H1 (cell line): ENCODE data around the gene IFT25. TPM values are rescaled to one million over a fixed set of nuclear protein-coding genes. Genes with fewer than 3 reads are reported as not detected.

ENCODE experiments used
- YY1 ChIP-seq: IDR thresholded peaks from 2 replicates; pipeline ENCODE4 v1.6.1; 2011; ENCODE audit warnings: low read depth, mild to moderate bottlenecking, low read length
- polyA plus RNA-seq, 7 experiments: library from polyadenylated mRNA; depleted of rRNA in 3 of 7; stranded (reverse) in 5 of 7; unstranded in 2 of 7; fragments of >200 nt in 5 of 7; fragments of 200-250 nt in 2 of 7; gene quantifications; 1 replicate in 5 of 7; 2 replicates in 1 of 7; 4 replicates in 1 of 7; pipeline versions ENCODE4 v1.2.1 to v1.2.3, GENCODE V29; 2011 to 2013; ENCODE audit warnings: missing spikeins in 2 of 7, mixed read lengths in 2 of 7
- total RNA-seq: library from RNA; stranded (reverse); fragmentation: NEBNext Ultra II Directional; extraction: Animal tissue kit (Norgen Biotek cat#: 25700); gene quantifications from 2 replicates; pipeline ENCODE4 v1.2.1, GENCODE V29; 2021
- TF ChIP-seq, protein P1 (sequence below): IDR thresholded peaks from 2 replicates; pipeline ENCODE4 v1.6.1; 2012; ENCODE audit warnings: low read length, inconsistent platforms

IFT25 gene
- total and polyA plus RNA-seq, 2 of the 8 experiments (the other 6 are each of a cell fraction or from before 2014, with no cell fraction given) = 15.0 to 36.3 TPM

DNA sequence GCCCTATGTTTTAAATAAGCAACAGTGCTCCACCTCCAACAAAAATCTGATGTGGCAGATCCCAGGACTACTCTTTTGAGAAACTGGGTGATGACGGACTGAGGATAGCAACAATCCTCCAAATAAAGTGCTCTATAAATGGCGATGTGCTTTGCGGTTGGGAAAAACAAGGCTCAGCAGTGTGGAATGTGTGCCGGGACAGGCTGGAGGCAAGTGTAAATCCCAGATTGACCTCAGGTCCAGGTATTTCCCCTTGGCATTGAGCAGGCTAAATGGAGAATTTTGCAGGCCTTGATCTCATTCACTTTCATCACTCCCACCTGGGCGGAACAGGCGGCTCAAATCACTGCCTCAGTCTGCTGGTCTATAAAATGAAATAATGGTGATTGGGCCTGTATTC is 35.7 kb upstream of the IFT25 start (continued):
- TF ChIP-seq, protein P1, sequence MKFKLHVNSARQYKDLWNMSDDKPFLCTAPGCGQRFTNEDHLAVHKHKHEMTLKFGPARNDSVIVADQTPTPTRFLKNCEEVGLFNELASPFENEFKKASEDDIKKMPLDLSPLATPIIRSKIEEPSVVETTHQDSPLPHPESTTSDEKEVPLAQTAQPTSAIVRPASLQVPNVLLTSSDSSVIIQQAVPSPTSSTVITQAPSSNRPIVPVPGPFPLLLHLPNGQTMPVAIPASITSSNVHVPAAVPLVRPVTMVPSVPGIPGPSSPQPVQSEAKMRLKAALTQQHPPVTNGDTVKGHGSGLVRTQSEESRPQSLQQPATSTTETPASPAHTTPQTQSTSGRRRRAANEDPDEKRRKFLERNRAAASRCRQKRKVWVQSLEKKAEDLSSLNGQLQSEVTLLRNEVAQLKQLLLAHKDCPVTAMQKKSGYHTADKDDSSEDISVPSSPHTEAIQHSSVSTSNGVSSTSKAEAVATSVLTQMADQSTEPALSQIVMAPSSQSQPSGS = no peak
- no peak for TF ChIP-seq YY1
